LNCAP (cell line): ENCODE results near the gene GPC3.

Experiments used
- TF ChIP-seq, protein P1 (sequence below): fragments of 450-650 bp; IDR thresholded peaks from 2 replicates; pipeline ENCODE4 v1.5.1; 2017; ENCODE audit warnings: mild to moderate bottlenecking

Gene GPC3

DNA sequence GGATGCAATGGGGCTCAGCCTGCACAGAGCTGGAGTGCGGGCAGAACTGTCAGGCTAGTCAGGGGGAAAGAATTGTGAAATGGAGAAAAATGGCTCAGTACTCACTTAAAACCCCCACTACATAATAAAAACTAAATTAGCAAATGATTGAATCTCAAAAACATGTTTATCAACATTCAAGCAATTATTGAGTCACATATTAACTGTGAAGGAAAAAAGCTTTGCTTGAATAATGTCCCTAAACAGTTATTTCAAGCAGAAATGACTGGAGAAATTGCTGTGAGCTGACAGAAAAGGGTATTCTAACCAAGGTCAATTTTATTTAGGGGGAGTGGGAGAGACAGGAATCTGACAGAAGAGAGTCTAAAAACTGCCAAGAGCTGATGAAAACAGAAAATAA, 37.4 kb downstream of the GPC3 start:
- TF ChIP-seq, protein P1, sequence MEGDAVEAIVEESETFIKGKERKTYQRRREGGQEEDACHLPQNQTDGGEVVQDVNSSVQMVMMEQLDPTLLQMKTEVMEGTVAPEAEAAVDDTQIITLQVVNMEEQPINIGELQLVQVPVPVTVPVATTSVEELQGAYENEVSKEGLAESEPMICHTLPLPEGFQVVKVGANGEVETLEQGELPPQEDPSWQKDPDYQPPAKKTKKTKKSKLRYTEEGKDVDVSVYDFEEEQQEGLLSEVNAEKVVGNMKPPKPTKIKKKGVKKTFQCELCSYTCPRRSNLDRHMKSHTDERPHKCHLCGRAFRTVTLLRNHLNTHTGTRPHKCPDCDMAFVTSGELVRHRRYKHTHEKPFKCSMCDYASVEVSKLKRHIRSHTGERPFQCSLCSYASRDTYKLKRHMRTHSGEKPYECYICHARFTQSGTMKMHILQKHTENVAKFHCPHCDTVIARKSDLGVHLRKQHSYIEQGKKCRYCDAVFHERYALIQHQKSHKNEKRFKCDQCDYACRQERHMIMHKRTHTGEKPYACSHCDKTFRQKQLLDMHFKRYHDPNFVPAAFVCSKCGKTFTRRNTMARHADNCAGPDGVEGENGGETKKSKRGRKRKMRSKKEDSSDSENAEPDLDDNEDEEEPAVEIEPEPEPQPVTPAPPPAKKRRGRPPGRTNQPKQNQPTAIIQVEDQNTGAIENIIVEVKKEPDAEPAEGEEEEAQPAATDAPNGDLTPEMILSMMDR: no peak

DNA sequence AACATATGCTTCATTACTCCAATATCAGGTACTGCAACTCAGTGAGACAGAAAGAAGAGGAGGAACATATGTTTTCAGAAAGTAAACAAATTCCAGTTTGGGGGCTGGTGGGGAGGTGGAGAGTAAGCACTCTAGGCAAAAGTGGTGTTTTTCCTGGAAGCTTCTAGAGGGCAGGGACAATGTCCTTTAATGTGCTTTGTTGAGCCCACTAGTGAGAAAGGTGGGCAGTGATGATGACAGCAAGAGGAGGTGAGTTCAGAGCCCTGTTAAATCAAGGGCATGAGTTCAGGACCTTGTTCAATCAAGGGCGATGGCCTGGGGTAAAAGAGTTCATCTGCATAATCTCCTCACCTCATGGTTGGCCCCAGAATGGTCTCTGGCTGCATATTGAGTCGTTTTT, 38.4 kb downstream of the GPC3 start:
- TF ChIP-seq, protein P1: no peak

DNA sequence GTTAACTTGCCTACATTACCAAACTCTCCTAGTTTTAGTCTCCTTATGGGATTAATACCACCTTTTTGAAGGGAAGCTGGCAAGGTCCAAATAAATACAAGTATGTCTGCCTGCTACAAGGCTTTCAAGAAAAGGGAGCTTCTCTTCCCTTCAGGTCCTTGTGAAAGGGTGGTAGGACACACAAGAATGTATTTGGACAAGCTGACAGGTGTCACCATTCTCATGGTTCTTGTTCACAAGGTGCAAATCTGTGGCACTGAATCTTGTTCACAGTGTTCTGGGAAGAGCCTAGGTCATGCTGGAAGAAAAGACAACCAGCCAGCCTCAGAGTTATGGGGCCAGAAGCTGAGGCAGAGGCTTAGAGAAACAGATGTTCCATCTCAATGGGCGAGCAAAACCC, 41.9 kb downstream of the GPC3 start:
- TF ChIP-seq, protein P1: no peak

DNA sequence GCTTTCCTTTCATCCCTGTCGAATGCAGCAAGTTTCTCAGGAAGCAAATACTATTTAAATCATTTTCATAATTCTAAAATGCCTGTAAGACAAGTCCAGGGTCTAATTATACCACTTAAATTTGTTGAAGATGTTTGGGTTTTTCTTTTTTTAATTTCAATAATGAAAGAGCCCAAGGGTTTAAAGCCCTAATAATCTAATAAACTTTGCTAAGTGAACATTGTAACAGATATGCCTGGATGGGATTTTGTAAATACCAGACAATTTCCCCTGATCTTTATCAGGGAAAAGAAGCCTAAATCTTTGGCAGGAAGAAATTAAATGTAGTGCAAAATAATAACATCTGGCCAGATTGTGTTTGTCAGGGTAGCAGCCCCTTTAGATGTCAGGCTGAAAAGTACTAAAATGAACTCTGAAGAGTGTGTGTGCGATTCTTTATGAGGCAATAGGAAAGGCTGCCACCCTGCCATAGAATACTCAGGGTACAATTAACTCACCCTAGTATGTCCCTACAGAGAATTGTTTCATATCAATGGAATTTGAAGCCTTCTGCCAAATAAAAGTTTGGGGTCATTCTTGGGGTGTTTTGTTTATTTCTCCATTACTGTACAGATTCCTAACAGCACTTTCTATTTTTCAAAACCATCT, 45.6 kb downstream of the GPC3 start:
- TF ChIP-seq, protein P1: no peak

DNA sequence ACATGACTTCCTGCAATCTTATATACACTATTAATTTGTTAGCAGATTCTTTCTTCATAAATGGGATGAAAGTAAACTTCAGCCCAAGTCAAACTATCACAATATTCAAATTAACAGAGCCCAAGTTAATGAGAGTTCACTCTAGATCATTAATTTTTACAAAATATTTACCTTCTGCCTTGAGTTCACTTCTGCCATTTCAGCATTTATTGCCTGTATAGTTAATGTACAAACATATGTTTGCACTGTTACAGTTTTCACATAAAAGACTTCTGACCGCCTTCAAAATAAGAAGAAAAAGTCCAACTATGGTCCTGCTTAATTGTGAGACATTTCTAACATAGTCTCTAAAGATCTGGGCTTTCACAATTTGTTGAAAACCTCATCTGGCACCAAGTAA, 46.9 kb downstream of the GPC3 start:
- TF ChIP-seq, protein P1: no peak

DNA sequence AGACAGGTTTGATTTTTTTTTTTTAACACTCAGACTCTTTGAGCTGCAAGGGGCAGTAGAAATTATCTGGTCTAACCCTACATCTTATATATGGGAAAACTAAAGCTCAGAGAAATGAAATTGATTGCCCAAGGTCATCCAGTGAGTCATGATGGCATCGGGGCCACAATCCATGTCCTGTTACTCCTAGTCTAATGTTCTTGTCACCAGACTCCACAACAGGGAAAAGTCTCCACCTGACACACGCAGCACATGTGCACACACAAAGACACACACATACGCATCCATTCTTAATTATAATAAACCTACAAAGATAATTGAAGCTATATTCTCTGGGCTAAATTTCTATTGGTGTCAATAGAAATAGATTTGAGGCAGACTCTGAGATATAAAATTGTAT, 48.4 kb downstream of the GPC3 start:
- TF ChIP-seq, protein P1: no peak

DNA sequence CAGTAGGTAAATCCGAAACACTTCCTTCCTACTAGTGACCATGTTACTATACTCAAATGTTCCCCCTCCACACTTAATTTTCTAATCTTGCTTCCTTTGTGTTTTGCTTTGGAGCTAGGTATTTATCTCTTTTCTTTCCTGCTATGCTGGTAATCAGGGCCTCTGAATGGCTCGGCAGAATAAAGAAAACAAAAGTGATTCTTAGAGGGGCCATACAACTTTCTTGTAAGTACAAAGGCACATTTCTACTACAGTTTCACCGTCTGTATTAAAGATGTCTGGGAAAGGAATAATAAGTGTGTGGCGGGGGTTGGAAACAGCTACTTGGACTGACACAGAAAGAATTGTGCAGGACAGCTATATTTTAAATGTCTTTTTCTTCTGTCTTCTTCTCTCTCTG, 50.3 kb downstream of the GPC3 start:
- TF ChIP-seq, protein P1: no peak

DNA sequence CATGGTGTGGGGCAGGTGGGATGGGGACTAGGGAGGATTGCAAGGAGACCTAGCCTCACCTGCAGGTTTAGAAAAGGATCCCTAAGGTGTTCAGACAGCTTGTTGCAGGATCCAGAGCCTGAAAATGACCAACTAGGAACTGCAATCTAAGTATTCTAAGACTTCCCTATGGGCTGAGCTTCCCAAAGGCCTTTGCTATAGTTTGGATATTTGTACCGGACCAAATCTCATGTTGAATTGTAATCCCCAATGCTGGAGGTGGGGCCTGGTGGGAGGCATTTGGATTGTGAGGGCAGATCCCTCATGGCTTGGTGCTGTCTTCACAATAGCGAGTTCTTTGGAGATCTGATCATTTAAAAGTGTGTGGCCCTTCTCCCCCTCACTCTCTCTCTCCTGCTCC, 52.1 kb downstream of the GPC3 start:
- TF ChIP-seq, protein P1: no peak
